Endodermal cell (in vitro differentiated cells): ENCODE data around the gene ANAPC5. TPM values are rescaled to one million over a fixed set of nuclear protein-coding genes. Genes with fewer than 3 reads are reported as not detected.

Experiments
- DNase-seq: peaks from one replicate; pipeline ENCODE4 v3.0.0-alpha.2; 2017
- H3K27ac ChIP-seq: 2 replicates; pipeline ENCODE4 v1.5.1; 2013; ENCODE audit warnings: mild to moderate bottlenecking, low read depth, low read length, moderate library complexity
- H3K27me3 ChIP-seq: 2 replicates; pipeline ENCODE4 v1.6.1; 2013; ENCODE audit warnings: mild to moderate bottlenecking, low read length, moderate library complexity; ENCODE audit not compliant: insufficient read depth, control insufficient read depth, poor library complexity, severe bottlenecking
- H3K36me3 ChIP-seq: 2 replicates; pipeline ENCODE4 v1.7.0; 2013; ENCODE audit warnings: mild to moderate bottlenecking, low read length, moderate library complexity; ENCODE audit not compliant: control insufficient read depth, insufficient read depth
- H3K4me1 ChIP-seq: one replicate; pipeline ENCODE4 v1.7.0; 2013; ENCODE audit warnings: low read length; ENCODE audit not compliant: control insufficient read depth, insufficient read depth
- H3K4me3 ChIP-seq: 2 replicates; pipeline ENCODE4 v1.5.1; 2013; ENCODE audit warnings: mild to moderate bottlenecking, low read length, moderate library complexity
- H3K9ac ChIP-seq: 2 replicates; pipeline ENCODE4 v1.6.1; 2013; ENCODE audit warnings: mild to moderate bottlenecking, low read length, moderate library complexity; ENCODE audit not compliant: poor library complexity, severe bottlenecking; ENCODE audit errors: extremely low read depth
- H3K9me3 ChIP-seq: 2 replicates; pipeline ENCODE4 v1.6.1; 2013; ENCODE audit warnings: mild to moderate bottlenecking, low read length, moderate library complexity; ENCODE audit not compliant: control insufficient read depth
- H3K27ac Mint-ChIP-seq: 2 replicates; pipeline ENCODE4 v1.8.0; 2020; ENCODE audit warnings: mixed read lengths
- H3K27me3 Mint-ChIP-seq: 2 replicates; pipeline ENCODE4 v1.8.0; 2021; ENCODE audit warnings: mild to moderate bottlenecking, mixed read lengths; ENCODE audit not compliant: insufficient read depth
- H3K36me3 Mint-ChIP-seq: 2 replicates; pipeline ENCODE4 v1.8.0; 2020; ENCODE audit warnings: low read depth, mixed read lengths
- H3K4me1 Mint-ChIP-seq: 2 replicates; pipeline ENCODE4 v1.8.0; 2020; ENCODE audit warnings: mixed read lengths
- H3K4me3 Mint-ChIP-seq: 2 replicates; pipeline ENCODE4 v1.8.0; 2020; ENCODE audit warnings: mild to moderate bottlenecking, moderate library complexity, mixed read lengths
- H3K9me3 Mint-ChIP-seq: 2 replicates; pipeline ENCODE4 v1.8.0; 2020; ENCODE audit warnings: mild to moderate bottlenecking, mixed read lengths
- WGBS, 2 experiments: methylation state at CpG; one replicate each; pipeline versions ENCODE4 v1.1.5 to v1.1.7; 2013; ENCODE audit warnings: missing lambda C conversion rate in 2 of 2, mixed read lengths in 1 of 2; ENCODE audit not compliant: insufficient coverage in 1 of 2, insufficient read length in 1 of 2; 5-methylcytosine and 5-hydroxymethylcytosine counted together
- total RNA-seq, 2 donors: library from RNA; stranded (reverse); fragmentation: NEBNext Ultra II Directional in 1 of 2; extraction: Animal tissue kit (Norgen Biotek cat#: 25700) in 1 of 2; gene quantifications; 2 replicates in 1 of 2; 3 replicates in 1 of 2; pipeline ENCODE4 v1.2.1, GENCODE V29; 2021
- TF ChIP-seq, protein P1 (sequence below): fragments of 200-600 bp; sonication (generic); conservative IDR thresholded peaks from 2 replicates; pipeline ENCODE4 v1.5.0; 2021; ENCODE audit warnings: antibody characterized with exemption, mild to moderate bottlenecking

The ANAPC5 gene
- total RNA-seq, 2 donors from 2014 or later: 87.7 to 111 TPM

DNA sequence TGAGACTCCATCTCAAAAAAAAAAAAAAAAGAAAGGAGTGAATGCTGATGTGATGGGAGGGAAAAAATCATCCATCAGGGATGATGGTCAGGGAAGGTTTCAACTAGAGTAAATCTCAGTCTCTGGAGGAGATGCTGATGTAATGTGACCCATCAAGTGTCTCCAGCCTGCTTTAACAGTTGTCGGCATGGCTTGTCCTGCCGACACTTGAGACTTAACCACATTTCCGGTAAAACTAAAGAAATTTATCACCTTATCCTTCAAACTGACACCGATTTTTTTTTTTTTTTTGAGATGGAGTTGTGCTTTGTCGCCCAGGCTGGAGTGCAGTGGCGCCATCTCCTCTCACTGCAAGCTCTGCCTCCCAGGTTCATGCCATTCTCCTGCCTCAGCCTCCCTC is 21.5 kb upstream of the ANAPC5 start:
- TF ChIP-seq, protein P1, sequence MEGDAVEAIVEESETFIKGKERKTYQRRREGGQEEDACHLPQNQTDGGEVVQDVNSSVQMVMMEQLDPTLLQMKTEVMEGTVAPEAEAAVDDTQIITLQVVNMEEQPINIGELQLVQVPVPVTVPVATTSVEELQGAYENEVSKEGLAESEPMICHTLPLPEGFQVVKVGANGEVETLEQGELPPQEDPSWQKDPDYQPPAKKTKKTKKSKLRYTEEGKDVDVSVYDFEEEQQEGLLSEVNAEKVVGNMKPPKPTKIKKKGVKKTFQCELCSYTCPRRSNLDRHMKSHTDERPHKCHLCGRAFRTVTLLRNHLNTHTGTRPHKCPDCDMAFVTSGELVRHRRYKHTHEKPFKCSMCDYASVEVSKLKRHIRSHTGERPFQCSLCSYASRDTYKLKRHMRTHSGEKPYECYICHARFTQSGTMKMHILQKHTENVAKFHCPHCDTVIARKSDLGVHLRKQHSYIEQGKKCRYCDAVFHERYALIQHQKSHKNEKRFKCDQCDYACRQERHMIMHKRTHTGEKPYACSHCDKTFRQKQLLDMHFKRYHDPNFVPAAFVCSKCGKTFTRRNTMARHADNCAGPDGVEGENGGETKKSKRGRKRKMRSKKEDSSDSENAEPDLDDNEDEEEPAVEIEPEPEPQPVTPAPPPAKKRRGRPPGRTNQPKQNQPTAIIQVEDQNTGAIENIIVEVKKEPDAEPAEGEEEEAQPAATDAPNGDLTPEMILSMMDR: no peak
- H3K27me3 Mint-ChIP-seq: no peaks in the 10 kb centered on the region
- no peaks in the 10 kb centered on the region for H3K36me3 ChIP-seq
- no peak for DNase-seq
- WGBS, 2 experiments: 96 to 97% methylated on average over 3 to 5 of the region's 6 CpGs
- peaks cover 8% of the 10 kb centered on the region for H3K9me3 Mint-ChIP-seq
- H3K4me1 ChIP-seq: no peaks in the 10 kb centered on the region
- H3K9me3 ChIP-seq: no peaks in the 10 kb centered on the region
- peaks cover 3% of the 10 kb centered on the region for H3K4me1 Mint-ChIP-seq
- H3K36me3 Mint-ChIP-seq: no peaks in the 10 kb centered on the region
- no peak overlapping the region for H3K9ac ChIP-seq
- no peak overlapping the region for H3K27ac Mint-ChIP-seq
- no peak overlapping the region for H3K4me3 Mint-ChIP-seq
- no peak overlapping the region for H3K27ac ChIP-seq
- no peaks in the 10 kb centered on the region for H3K27me3 ChIP-seq
- H3K4me3 ChIP-seq: no peak overlapping the region

DNA sequence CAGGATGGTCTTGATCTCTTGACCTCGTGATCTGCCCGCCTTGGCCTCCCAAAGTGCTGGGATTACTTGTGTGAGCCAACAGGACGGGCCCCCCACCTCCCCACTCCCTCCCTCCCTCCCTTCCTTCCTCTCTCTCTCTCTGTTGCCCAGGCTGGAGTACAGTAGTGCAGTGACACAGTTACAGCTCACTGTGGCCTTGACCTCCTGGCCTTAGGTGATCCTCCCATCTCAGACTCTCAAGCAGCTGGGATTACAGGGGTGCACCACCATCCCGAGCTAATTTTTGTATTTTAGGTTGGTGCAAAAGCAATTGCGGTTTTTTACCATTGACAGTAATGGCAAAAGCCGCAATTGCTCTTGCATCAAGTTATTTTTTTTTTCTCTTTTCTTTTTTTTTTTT is 19.2 kb upstream of the ANAPC5 start:
- Mint-ChIP-seq H3K27ac (no peak overlapping the region), H3K27me3 (peaks cover 2% of the 10 kb centered on the region), H3K9me3 (peaks cover 8% of the 10 kb centered on the region), H3K4me3 (no peak overlapping the region), H3K36me3 (no peaks in the 10 kb centered on the region), H3K4me1 (no peaks in the 10 kb centered on the region)
- no peak for DNase-seq
- Histone ChIP-seq H3K36me3 (no peaks in the 10 kb centered on the region), H3K9me3 (no peaks in the 10 kb centered on the region), H3K27me3 (no peaks in the 10 kb centered on the region), H3K4me1 (no peaks in the 10 kb centered on the region), H3K9ac (no peak overlapping the region), H3K27ac (no peak overlapping the region), H3K4me3 (no peak overlapping the region)
- WGBS, 2 experiments: 89 to 95% methylated on average over 6 of the region's 6 CpGs
- TF ChIP-seq, protein P1: no peak

DNA sequence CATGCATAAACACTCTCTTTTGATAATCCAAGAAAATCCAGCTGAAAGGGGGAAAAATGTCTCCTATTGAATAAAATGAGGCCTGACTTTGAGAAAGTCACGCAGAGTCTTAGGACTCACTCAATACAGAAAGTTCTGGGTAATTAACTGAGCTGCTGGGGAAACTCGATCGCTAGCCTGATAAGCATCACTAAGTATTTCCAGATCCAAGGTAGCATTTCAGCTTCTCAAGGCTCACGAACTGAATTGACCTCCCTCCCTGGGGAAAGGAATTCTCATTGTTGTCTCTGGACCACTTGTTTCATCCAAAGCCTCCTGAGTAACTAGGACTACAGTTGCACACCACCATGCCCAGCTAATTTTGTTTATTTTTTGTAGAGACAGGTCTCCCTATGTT is 13.8 kb upstream of the ANAPC5 start:
- Histone ChIP-seq H3K27ac (no peak overlapping the region), H3K4me3 (no peak overlapping the region), H3K27me3 (no peaks in the 10 kb centered on the region), H3K9me3 (no peaks in the 10 kb centered on the region), H3K9ac (no peak overlapping the region), H3K4me1 (no peaks in the 10 kb centered on the region), H3K36me3 (no peaks in the 10 kb centered on the region)
- WGBS, 2 experiments: 89 to 100% methylated on average over 3 to 4 of the region's 4 CpGs
- Mint-ChIP-seq H3K4me3 (no peak overlapping the region), H3K27ac (no peak overlapping the region), H3K9me3 (no peaks in the 10 kb centered on the region), H3K4me1 (no peaks in the 10 kb centered on the region), H3K36me3 (no peaks in the 10 kb centered on the region), H3K27me3 (peaks cover 17% of the 10 kb centered on the region)
- TF ChIP-seq, protein P1: no peak
- no peak for DNase-seq
